ENCODE measurements around the gene LRRC15.

LRRC15 gene

DNA sequence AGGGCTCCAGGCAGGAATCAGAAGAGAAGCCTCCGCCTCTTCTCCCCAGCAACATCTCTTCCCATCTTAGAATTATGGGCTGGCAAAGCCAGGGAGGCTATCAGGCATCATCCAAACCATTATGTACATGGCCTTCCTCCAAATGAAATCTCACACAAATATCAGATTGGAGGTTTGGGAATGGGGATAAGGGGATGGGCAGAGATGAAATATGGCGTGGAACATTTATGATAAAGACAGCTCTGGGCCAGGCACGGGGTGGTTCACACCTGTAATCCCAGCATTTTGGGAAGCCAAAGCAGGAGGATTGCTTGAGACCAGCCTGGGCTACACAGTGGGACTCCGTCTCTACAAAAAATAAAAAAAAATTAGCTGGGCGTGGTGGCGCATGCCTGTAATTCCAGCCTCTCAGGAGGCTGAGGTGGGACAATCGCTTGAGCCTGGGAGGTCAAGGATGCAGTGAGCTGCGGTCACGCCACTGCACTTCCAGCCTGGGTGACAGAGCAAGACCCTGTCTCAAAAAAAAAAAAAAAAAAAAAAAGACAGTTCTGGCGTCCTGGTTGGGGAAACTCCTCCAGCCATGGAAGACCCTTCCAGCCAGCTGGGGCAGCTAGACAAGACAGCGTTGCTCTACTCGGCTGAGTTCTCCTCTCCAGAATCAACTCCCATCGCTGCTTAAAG is 55.0 kb downstream of the LRRC15 start:
- no peak for FAIRE-seq

DNA sequence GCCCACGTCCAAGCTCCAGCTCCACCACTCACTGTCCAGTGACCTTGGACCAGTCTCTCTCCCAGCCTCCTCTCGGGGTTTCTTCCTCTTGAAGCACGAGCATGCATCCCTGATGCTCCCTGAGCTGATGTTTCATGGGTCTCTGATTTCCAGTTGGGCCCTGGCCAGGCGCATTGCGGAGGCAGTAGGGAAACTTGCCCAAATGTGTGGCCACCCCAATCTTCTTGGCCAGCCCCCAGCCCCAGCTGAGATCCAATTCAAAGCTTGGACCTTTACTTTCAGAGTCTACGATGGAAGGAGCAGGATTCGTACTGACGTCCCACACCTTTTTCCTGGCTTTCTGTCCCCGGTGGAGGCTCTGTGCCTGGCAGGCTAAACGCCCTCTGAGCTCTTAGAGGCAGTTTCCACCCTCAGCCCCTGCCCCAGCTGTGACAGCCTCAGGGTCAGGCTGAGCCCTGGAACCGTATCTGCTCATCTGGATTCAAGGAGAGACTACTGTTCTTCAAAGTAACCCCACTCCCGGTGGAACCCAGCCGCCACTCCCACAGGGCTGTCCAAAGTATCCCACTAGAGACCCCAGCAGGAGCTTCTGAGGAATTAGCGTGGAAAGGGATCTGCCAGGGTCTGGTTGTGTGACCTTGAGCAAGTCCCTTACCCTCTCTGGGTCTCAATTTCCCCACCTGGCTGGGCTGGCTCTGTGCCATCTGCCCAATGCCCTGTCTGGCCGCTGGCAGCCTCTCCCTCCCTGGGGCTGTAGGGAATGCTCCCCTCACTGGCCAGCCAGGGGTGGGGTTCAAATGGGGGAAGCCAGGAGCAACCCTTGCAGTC is 55.8 kb downstream of the LRRC15 start:
- no peak for FAIRE-seq

DNA sequence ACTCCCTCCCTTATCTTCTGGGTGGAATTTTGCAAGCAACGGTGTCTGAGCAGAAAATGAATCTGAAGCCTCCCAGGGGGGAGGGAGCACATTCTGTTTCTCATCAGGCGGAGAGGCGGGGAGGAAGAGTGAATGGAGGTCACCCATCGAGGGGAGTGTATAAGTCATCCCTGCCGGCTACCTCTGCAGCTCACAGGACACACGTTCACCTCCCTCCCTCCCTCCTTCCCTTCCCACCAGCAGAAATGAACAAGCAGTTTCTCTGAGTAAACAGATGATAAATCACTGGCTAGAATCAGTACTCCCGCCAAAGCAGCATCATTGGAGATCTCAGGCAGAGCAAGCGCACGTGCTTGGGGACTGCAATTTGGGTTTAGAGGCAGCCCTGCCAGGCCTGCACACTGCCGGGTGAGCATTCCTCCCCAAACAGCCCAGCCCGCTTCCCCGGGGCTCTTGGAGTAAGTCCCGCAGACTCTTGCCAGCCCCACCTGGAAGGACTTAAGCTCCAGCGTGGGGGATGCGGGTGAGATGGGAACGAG is 56.7 kb downstream of the LRRC15 start:
- no peak for FAIRE-seq

DNA sequence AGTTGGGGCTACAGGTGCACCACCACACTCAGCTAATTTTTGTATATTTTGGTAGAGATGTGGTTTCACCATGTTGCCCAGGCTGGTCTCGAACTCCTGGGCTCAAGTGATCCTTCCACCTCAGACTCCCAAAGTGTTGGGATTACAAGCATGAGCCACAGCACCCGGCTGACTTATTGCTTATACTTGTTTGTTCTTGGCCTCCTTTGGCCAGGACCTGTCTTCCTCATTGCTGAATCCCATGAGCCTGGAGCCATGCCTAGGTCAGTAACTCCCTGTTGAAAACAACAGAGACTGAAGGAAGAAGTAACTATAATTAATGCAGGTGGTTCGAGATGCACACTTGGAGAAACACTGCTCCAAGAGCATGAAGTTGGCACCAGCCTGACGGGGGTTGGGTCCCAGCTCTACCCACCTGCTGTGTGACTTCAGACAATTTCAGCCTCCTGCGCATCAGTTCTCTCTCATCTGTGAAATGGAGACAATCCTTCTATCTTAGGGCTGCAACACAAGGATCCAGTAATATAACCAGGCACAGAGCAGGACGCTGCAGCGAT is 57.3 kb downstream of the LRRC15 start:
- FAIRE-seq: no peak

DNA sequence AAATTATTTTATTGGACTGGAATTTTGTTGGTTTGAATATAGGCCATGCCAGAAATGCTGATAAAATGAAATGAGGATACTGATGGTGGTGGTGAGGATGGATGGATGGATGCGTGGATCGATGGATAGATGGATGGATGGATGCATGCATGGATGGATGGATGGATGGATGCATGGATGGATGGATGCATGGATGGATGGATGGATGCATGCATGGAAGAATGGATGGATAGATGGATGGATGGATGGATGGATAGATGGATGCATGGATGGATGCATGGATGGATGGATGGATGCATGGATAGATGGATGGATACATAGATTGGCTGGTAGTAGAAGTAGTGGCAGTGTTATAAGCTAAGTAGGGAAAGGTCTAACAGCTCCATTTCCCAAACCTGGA is 58.5 kb downstream of the LRRC15 start:
- FAIRE-seq: no peak

DNA sequence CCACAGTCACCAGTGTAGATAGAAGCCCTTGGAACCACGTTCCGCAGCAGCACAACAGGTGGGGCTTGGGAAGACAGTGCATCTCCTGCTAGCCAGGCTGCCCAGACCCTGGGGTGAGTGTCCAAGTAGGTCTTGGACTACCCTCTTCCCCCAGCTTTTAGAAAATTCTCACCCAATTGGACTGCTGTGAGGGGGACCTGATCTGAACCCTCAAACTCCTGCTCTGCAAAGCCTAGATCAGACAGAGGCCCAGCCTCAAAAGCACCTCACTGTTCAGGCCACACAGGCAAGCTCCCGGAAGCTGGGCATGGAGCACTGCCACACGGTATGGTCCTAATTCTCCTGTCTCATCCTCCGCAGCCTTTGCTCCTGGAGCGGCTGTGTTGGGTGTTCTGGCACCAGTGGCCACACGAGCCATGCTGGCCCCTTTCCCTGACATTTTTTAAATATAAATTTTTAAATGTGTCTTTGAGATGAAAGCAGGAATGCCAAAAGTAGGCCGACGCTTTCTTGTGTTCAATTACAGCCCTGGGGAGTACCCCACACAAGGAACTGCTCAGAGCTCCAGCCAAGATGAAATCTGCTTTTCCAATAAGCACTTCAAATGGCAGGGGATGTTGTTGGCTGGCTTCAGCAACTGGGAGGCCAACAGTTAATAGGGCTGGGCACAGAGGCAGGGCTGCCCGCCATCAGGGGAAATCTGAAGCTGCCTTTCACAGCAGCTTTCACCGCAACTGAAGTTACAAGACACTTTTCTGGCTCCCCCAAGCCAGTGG is 59.3 kb downstream of the LRRC15 start:
- no peak for FAIRE-seq

DNA sequence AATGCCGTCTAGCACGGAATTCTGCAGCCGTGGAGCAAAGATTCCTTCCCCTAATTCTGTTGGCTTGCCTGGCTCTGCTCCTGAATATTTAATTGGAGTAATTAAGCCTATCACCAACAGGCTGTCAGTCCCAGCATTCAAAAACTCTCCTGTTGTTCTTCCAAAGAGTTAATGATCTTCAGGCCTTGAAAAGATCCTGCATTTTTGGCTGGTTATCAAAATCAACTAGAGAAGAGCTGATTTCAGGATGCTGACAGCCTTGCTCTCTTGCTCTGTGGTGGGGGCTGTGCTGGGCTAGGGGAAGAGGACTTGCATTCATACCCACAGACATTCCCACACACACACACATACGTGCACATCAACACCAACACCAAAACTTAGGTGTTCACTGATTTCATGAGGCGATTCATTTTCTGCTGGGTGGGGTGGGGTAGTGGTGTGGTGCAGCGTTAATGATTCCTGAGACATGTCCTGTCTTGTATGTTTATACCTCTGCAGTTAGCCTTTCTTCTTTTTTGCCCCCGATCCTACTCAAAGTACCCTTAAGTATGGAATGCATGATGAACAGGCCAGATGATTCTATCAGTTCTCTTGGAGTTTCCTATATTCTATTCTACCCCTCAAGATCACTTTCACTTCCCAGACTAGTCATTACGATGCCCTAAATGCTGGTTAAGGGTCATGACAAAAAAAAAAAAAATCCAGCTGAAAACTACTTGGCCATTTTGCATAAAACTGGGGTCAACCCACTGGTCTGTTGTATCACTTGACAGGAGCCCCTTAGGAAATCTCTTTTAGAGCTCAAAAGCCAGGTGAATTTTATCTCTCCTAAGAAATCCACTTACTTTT is 60.7 kb downstream of the LRRC15 start:
- no peak for FAIRE-seq

DNA sequence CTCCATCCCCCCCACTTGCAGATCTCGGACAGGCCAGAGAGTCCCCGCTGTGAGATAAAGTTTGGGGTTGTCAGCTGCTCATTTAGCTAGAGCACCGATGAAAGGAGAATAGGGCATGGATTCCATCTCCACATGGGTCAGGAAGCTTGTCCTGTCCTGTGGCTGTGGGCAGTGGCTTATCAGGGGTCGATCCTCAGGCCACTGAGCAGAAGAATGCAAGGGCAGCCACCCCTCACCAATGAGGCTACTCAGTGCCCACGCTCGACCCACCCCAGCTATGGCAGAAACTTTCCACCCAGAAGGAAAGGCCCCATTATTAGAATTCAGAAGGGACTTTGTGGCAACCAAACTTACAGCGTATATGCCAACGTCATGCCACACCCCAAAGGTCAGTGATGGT is 61.7 kb downstream of the LRRC15 start:
- no peak for FAIRE-seq

DNA sequence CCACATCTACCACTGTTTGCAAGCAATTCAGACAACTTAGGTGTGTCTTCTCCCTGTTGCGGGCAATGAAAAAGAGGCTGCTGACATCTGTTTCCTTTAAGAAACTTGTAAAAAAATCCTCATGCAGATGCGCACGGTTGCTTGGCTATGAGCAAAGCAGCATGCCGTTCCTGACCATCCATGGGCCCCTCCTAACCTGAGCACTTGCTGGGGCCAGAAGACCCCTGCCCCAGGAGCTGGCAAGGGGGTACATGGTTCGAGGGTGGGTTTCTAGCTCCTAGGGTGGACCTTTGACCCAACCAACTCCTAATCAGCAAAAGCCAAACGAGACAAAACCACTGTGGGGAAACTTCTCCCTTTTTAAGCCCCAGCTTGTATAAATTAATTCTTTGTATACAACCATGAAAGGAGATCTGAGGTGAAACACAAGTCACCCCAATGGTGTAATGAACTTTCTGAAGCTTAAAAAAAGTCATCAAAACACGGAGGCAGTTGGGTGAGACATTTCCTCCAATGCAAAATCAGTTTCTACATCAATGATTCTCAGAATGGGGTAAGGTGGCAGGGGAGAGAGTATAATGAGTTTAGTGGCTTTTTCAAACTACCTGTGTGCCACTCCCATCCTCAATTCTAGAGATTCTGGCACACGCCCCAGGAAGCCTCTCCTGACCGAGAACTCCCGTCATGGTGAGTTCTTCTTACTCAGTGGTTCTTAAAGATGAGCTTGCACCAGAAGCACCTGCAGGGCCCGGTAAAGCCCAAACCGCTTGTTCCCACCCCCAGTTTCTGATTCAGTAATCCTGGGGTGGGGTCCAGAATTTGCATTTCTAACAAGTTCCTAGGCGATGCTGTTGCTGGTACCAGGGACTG is 62.5 kb downstream of the LRRC15 start:
- no peak for FAIRE-seq

DNA sequence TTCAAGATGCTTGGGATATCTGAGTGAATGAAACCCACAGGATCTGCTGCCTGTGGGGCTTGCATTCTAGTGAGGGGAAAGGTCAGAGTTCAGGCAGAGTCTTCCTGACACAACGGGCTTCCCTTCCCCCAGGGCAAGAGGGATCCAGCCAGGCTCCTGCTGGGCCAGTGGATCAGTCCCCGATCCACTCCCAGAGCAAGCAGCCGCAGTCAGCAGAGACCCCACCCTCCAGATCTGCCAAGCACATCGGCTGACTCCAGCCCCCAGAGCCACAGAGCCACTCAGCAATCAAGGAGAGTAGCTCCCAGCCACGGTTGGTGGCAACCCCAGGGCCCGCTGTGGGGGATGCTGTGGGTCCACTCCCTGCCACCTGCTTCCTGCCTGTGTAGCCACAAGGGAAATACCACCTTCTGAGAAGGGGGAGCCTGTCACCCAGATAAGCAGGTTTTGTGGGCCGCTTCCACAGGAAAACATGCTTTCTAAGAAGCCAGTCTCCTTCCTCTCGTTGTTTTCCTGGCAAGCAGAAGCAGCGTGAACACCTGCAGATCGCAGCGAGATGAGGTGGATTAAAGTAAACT is 63.3 kb downstream of the LRRC15 start:
- FAIRE-seq: no peak

DNA sequence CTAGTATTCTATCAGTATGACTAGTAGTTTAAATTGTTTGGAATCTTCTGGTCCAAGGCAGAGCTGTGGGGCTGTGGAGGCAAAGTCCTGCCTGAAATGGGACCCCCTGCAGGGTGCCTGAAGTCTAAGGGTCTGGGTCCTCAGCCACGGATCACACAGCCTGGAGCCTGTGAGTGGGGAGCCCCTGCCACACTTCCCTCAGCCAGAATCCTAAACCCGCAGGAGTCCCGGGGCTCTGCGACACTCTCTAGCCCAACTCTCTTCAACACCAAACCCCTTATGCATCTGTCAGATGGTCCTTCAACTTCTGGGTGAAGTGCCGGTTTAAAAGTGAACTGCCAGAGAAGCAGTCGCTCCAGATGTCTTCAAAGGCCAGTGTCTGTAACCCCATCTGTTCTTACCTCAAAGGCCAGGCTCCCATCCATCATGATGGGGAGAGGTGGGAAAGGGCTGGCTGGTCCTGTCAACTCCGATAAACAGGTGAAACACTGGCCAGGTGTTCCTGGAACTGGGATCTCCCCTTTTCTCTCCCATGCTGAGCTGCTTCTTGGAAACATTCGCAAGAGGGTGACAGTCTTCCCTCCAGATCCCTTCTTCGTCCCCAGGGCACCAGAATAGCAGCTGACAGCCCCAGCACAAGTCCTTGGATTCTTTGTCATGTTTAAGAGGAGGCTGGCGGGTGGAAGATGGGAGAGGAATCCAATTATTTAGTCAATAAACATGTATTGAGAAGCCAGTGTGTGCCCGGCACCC is 64.0 kb downstream of the LRRC15 start:
- no peak for FAIRE-seq

All from A204.1 (cell line).